GM10266 (cell line): ENCODE data around the gene RTN4IP1.

Source experiments
- DNase-seq: peaks from one replicate; pipeline ENCODE4 v3.0.0; 2012; ENCODE audit errors: extremely low spot score
- CTCF ChIP-seq: IDR thresholded peaks from 2 replicates; pipeline ENCODE4 v1.5.1; 2012; ENCODE audit warnings: mild to moderate bottlenecking, low read depth; ENCODE audit not compliant: control insufficient read depth, insufficient read depth; ENCODE audit errors: missing control alignments

Gene RTN4IP1

GRCh38 chr6:106530026-106530425 lies 99.3 kb downstream of the RTN4IP1 start:
- TF ChIP-seq CTCF: no peak
- DNase-seq: no peak

GRCh38 chr6:106529438-106529837 lies 99.9 kb downstream of the RTN4IP1 start:
- TF ChIP-seq CTCF: no peak
- DNase-seq: no peak

GRCh38 chr6:106528521-106528920 lies 100.8 kb downstream of the RTN4IP1 start:
- no peak for DNase-seq
- no peak for TF ChIP-seq CTCF

GRCh38 chr6:106527979-106528378 lies 101.3 kb downstream of the RTN4IP1 start:
- no peak for TF ChIP-seq CTCF
- no peak for DNase-seq

GRCh38 chr6:106527117-106527516 lies 102.2 kb downstream of the RTN4IP1 start:
- no peak for DNase-seq
- TF ChIP-seq CTCF: no peak

DNA sequence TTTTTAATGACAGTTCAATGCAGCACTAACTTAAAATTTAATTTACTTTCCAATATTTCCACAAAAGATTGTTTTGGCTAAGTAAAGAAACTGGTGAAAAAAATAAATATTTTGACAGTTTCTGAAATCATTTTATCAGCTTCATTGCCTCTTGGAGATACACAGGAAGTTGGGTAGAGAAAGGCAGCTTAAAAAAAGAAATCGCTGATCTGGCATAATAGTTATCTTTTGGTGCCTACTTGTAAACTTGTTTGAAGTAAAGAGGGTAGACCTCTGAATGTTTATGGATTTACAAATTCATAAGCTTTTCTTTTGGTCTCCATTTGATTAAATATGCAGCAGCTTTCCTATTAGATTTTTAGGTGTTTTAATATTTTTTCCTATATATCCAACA lies 103.4 kb downstream of the RTN4IP1 start:
- DNase-seq: no peak
- no peak for TF ChIP-seq CTCF

- TF ChIP-seq CTCF: no peak
- DNase-seq: peak; percentile 45
Measured at GRCh38 chr6:106525107-106525881, 104.0 kb downstream of the RTN4IP1 start.
